Upper lobe of left lung (tissue), 6 donors: Measurements from ENCODE around the gene LRRC39. TPM values are rescaled to one million over a fixed set of nuclear protein-coding genes. Genes with fewer than 3 reads are reported as not detected.

Experiments
- ATAC-seq, 2 donors: fragments of 200-7000 bp; cut with Tn5 transposase; one replicate each; pipeline ENCODE4 v1.9.1; 2022; ENCODE audit warnings: mild to moderate bottlenecking in 2 of 2, moderate library complexity in 2 of 2; ENCODE audit not compliant: low FRiP score in 2 of 2
- DNase-seq, 2 donors: peaks; one replicate each; pipeline ENCODE4 v3.0.0-alpha.2; 2019 to 2020
- H3K27ac ChIP-seq, 4 donors: fragments of 200-600 bp; sonication (generic); one replicate each; pipeline ENCODE4 v1.5.1; 2016 to 2019
- H3K27me3 ChIP-seq, 4 donors: fragments of 200-600 bp; sonication (generic); one replicate each; pipeline ENCODE4 v1.5.1; 2017 to 2019
- H3K36me3 ChIP-seq, 4 donors: fragments of 200-600 bp; sonication (generic); one replicate each; pipeline ENCODE4 v1.5.1; 2016 to 2019
- H3K4me1 ChIP-seq, 4 donors: fragments of 200-600 bp; sonication (generic); one replicate each; pipeline ENCODE4 v1.5.1; 2018 to 2019
- H3K4me3 ChIP-seq, 4 donors: fragments of 200-600 bp; sonication (generic); one replicate each; pipeline ENCODE4 v1.5.1; 2017 to 2019; ENCODE audit warnings: mild to moderate bottlenecking in 2 of 4, moderate library complexity in 1 of 4
- H3K9me3 ChIP-seq, 4 donors: fragments of 200-600 bp; sonication (generic); one replicate each; pipeline ENCODE4 v1.5.1; 2018 to 2019
- EP300 ChIP-seq, 4 donors: sonication (generic); formaldehyde crosslinking; IDR thresholded peaks; one replicate each; pipeline ENCODE4 v1.5.1; 2017; ENCODE audit warnings: antibody characterized with exemption in 4 of 4, control low read depth in 2 of 4
- POLR2A ChIP-seq, 4 donors: fragments of 450-650 bp; IDR thresholded peaks; one replicate each; pipeline ENCODE4 v1.5.1; 2016 to 2017; ENCODE audit warnings: antibody characterized with exemption in 4 of 4, mild to moderate bottlenecking in 2 of 4
- POLR2AphosphoS5 ChIP-seq, 2 donors: sonication (generic); formaldehyde crosslinking; IDR thresholded peaks; one replicate each; pipeline ENCODE4 v1.5.1; 2017; ENCODE audit warnings: antibody characterized with exemption in 2 of 2
- WGBS, 2 donors: methylation state at CpG; one replicate each; pipeline ENCODE4 v1.1.5; 2017 to 2018; 5-methylcytosine and 5-hydroxymethylcytosine counted together
- total RNA-seq, 6 donors: library from RNA; depleted of rRNA in 4 of 6; stranded (reverse); fragments of >200 nt in 4 of 6; gene quantifications; one replicate each; pipeline versions ENCODE4 v1.1.0 to v1.2.1, GENCODE V29; 2016 to 2021
- TF ChIP-seq, protein P1 (sequence below), 6 experiments: fragments of 450-650 bp in 4 of 6; fragments of 200-600 bp in 2 of 6; sonication (generic) in 2 of 6; IDR thresholded peaks; one replicate each; pipeline ENCODE4 v1.5.1; 2016 to 2019; ENCODE audit warnings: antibody characterized with exemption in 6 of 6
- donor health status: DM: no; HTN: no; CAD: no; lungs with moderate emphysema.
- donor health status: DM: no; HTN: yes; CAD: no; lungs with severe emphysema.

LRRC39 gene
- 1 to 10 TPM in 3 of 6 donors, under 1 TPM in 2, not detected in 1; 0.86 to 7.2 (median 2.8) TPM for total RNA-seq

GRCh38 chr1:100178091-100178490 is at the start of gene LRRC39:
TSS of gene LRRC39 (minus strand) at chr1:100178256. CDS start at chr1:100168516, 9,740 bp downstream.
- DNase-seq (no peak), ATAC-seq (no peak)
- WGBS, 2 donors: 69 to 73% methylated on average over 5 of the region's 5 CpGs
- no peak within 1 kb of the TSS for H3K4me3 ChIP-seq
- no peaks in the 10 kb centered on the region for H3K27me3 ChIP-seq
- H3K4me1 ChIP-seq: no peaks in the 10 kb centered on the region
- H3K9me3 ChIP-seq: no peaks in the 10 kb centered on the region
- no peak for TF ChIP-seq EP300 (IDR thresholded peaks at IDR 0.05)
- no peak for TF ChIP-seq POLR2A (IDR thresholded peaks at IDR 0.05)
- no peak for TF ChIP-seq POLR2AphosphoS5 (IDR thresholded peaks at IDR 0.05)
- TF ChIP-seq, protein P1, sequence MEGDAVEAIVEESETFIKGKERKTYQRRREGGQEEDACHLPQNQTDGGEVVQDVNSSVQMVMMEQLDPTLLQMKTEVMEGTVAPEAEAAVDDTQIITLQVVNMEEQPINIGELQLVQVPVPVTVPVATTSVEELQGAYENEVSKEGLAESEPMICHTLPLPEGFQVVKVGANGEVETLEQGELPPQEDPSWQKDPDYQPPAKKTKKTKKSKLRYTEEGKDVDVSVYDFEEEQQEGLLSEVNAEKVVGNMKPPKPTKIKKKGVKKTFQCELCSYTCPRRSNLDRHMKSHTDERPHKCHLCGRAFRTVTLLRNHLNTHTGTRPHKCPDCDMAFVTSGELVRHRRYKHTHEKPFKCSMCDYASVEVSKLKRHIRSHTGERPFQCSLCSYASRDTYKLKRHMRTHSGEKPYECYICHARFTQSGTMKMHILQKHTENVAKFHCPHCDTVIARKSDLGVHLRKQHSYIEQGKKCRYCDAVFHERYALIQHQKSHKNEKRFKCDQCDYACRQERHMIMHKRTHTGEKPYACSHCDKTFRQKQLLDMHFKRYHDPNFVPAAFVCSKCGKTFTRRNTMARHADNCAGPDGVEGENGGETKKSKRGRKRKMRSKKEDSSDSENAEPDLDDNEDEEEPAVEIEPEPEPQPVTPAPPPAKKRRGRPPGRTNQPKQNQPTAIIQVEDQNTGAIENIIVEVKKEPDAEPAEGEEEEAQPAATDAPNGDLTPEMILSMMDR (IDR thresholded peaks at IDR 0.05): no peak
- no peaks in the 10 kb centered on the region for H3K36me3 ChIP-seq
- no peak within 1 kb of the TSS for H3K27ac ChIP-seq

DNA sequence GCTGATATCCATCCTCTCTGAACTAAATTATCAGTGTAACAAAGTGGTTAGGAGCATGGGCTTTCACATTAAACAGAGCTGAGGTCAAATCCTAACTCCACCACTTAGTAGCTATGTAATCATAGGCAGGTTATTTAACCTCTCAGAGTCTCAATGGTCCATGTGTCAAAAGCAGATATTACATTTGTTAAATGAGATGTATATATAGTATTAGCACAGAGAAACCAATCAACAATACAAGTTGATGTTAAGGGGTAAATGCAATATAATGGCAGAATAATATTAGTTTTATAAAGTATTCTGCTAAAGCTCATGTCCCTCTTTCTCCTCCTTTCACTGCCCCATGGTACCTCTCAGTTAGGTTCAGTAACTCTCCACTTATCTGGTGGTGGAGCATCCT is 44.4 kb upstream of the LRRC39 start:
- DNase-seq: no peak
- Histone ChIP-seq H3K4me1 (no peaks in the 10 kb centered on the region), H3K27ac (no peak overlapping the region), H3K36me3 (peaks cover 0 to 11% (median 0%) of the 10 kb centered on the region in 4 donors), H3K9me3 (no peaks in the 10 kb centered on the region), H3K4me3 (no peak overlapping the region), H3K27me3 (no peaks in the 10 kb centered on the region)
- no peak for ATAC-seq
- TF ChIP-seq POLR2AphosphoS5 (IDR thresholded peaks at IDR 0.05): no peak
- no peak for TF ChIP-seq POLR2A (IDR thresholded peaks at IDR 0.05)

DNA sequence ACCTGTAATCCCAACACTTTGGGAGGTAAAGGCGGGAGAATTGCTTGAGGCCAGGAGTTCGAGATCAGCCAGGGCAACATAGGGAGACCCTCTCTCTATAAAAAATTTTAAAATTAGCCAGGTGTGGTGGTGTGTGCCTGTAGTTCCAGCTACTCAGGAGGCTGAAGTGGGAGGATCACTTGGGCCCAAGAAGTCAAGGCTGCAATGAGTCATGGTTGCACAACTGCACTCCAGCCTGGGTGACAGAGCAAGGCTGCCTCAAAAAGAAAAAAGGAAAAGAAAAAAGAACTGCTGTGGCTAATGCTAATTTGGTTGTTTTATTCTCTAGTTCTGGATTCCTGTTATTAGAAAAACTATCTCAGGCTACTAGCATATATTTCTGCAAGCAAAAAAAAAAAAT is 41.8 kb upstream of the LRRC39 start:
- Histone ChIP-seq H3K36me3 (peaks cover 0 to 21% (median 10%) of the 10 kb centered on the region in 4 donors), H3K4me1 (no peaks in the 10 kb centered on the region), H3K27ac (no peak overlapping the region), H3K9me3 (no peaks in the 10 kb centered on the region), H3K4me3 (no peak overlapping the region), H3K27me3 (no peaks in the 10 kb centered on the region)
- 97% methylated on average over 2 of the region's 2 CpGs for WGBS, 2 donors
- TF ChIP-seq EP300 (IDR thresholded peaks at IDR 0.05): no peak
- TF ChIP-seq POLR2AphosphoS5 (IDR thresholded peaks at IDR 0.05): no peak
- no peak for TF ChIP-seq POLR2A (IDR thresholded peaks at IDR 0.05)
- TF ChIP-seq, protein P1 (IDR thresholded peaks at IDR 0.05): no peak
- no peak for DNase-seq
- no peak for ATAC-seq

GRCh38 chr1:100219457-100219856 is 41.4 kb upstream of the LRRC39 start:
- Histone ChIP-seq H3K9me3 (no peaks in the 10 kb centered on the region), H3K27me3 (no peaks in the 10 kb centered on the region), H3K36me3 (peaks cover 4 to 26% (median 14%) of the 10 kb centered on the region in 4 donors), H3K4me3 (no peak overlapping the region), H3K27ac (no peak overlapping the region), H3K4me1 (no peaks in the 10 kb centered on the region)
- TF ChIP-seq, protein P1 (IDR thresholded peaks at IDR 0.05): no peak
- TF ChIP-seq POLR2AphosphoS5 (IDR thresholded peaks at IDR 0.05) (no peak), POLR2A (IDR thresholded peaks at IDR 0.05) (no peak)
- ATAC-seq: no peak
- no peak for DNase-seq
- 71 to 92% methylated on average over 6 of the region's 6 CpGs for WGBS, 2 donors

DNA sequence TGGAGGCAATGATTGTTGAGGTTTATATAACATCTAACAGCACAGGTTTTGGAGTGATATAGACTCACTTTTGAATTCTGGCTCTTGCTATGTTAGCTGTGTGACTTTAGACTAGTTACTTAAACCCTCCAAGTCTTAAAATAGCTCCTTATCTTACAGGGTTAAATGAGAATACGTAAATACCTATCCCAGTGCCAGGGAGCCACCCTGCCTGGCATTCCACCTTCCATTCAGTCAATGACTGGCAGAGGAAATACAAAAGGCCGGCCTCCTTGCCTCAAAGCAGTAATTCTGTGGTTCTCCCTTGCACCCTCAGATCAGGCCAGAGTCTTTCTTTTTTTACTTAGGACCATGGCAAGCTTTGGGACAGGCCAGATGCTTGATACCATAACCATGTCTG is 39.8 kb upstream of the LRRC39 start:
- Histone ChIP-seq H3K36me3 (peaks cover 14 to 42% (median 27%) of the 10 kb centered on the region in 4 donors), H3K27me3 (no peaks in the 10 kb centered on the region), H3K27ac (no peak overlapping the region), H3K4me1 (no peaks in the 10 kb centered on the region), H3K9me3 (no peaks in the 10 kb centered on the region), H3K4me3 (no peak overlapping the region)
- DNase-seq (no peak), ATAC-seq (no peak)
- WGBS, 2 donors: 52 to 68% methylated on average over 2 of the region's 2 CpGs
- TF ChIP-seq POLR2A (IDR thresholded peaks at IDR 0.05): no peak
- TF ChIP-seq, protein P1 (IDR thresholded peaks at IDR 0.05): no peak
- no peak for TF ChIP-seq POLR2AphosphoS5 (IDR thresholded peaks at IDR 0.05)
- no peak for TF ChIP-seq EP300 (IDR thresholded peaks at IDR 0.05)
